HepG2 (cell line): ENCODE results near the gene TUT1. TPM values are rescaled to one million over a fixed set of nuclear protein-coding genes. Genes with fewer than 3 reads are reported as not detected.

Experiments
- ADNP ChIP-seq: sonication (generic); formaldehyde crosslinking; IDR thresholded peaks from 2 replicates; pipeline ENCODE4 v1.4.0; 2020; ENCODE audit warnings: missing genetic modification reagents
- JUN ChIP-seq: sonication (generic); formaldehyde crosslinking; IDR thresholded peaks from 2 replicates; pipeline ENCODE4 v1.4.0; 2020; ENCODE audit warnings: mild to moderate bottlenecking, missing genetic modification reagents
- POLR2AphosphoS2 ChIP-seq: IDR thresholded peaks from 2 replicates; pipeline ENCODE4 v1.6.1; 2011; ENCODE audit warnings: low read depth, low read length, improper control_type of control experiment
- SP5 ChIP-seq: IDR thresholded peaks from 2 replicates; pipeline ENCODE4 v1.6.1; 2016; ENCODE audit warnings: low read depth, borderline replicate concordance
- ZNF232 ChIP-seq: sonication (generic); formaldehyde crosslinking; IDR thresholded peaks from 2 replicates; pipeline ENCODE4 v1.4.0; 2020; ENCODE audit warnings: missing genetic modification reagents, borderline replicate concordance
- ZNF24 ChIP-seq: fragments of 450-650 bp; IDR thresholded peaks from 2 replicates; pipeline ENCODE4 v1.6.1; 2017; ENCODE audit warnings: antibody characterized with exemption, mild to moderate bottlenecking
- ZNF530 ChIP-seq: sonication (generic); formaldehyde crosslinking; IDR thresholded peaks from 2 replicates; pipeline ENCODE4 v1.5.0; 2020; ENCODE audit warnings: low read depth, mild to moderate bottlenecking, missing genetic modification reagents
- ZNF549 ChIP-seq: sonication (generic); formaldehyde crosslinking; IDR thresholded peaks from 2 replicates; pipeline ENCODE4 v1.5.0; 2020; ENCODE audit warnings: missing genetic modification reagents
- ZNF619 ChIP-seq: sonication (generic); formaldehyde crosslinking; IDR thresholded peaks from 2 replicates; pipeline ENCODE4 v1.4.0; 2020; ENCODE audit warnings: mild to moderate bottlenecking, missing genetic modification reagents
- polyA plus RNA-seq, 8 experiments: library from polyadenylated mRNA; depleted of rRNA in 3 of 8; stranded (reverse) in 7 of 8; unstranded in 1 of 8; fragments of >200 nt; fragmentation: Illumina TruSeq in 4 of 8; extraction: Trizol in 4 of 8; gene quantifications; 2 replicates each; pipeline versions ENCODE4 v1.2.1 to v1.2.3, GENCODE V29; 2011 to 2016; ENCODE audit warnings: low read depth in 4 of 8, missing spikeins in 1 of 8, mixed read lengths in 1 of 8; ENCODE audit not compliant: insufficient read depth in 1 of 8
- total RNA-seq, 5 experiments: library from RNA; depleted of rRNA; stranded (reverse); fragments of >200 nt; fragmentation: Illumina TruSeq; extraction: Trizol; gene quantifications; 2 replicates each; pipeline ENCODE4 v1.2.3, GENCODE V29; 2016; ENCODE audit warnings: low read depth in 1 of 5
- TF ChIP-seq, protein P1 (sequence below): sonication (generic); formaldehyde crosslinking; IDR thresholded peaks from 2 replicates; pipeline ENCODE4 v1.4.0; 2020; ENCODE audit warnings: missing genetic modification reagents
- TF ChIP-seq, protein P2 (sequence below): sonication (generic); formaldehyde crosslinking; IDR thresholded peaks from 2 replicates; pipeline ENCODE4 v1.5.0; 2020; ENCODE audit warnings: missing genetic modification reagents
- TF ChIP-seq, protein P3 (sequence below): sonication (generic); formaldehyde crosslinking; IDR thresholded peaks from 2 replicates; pipeline ENCODE4 v1.9.0; 2021; ENCODE audit warnings: missing genetic modification reagents, mild to moderate bottlenecking, borderline replicate concordance
- TF ChIP-seq, protein P4 (sequence below): sonication (generic); formaldehyde crosslinking; IDR thresholded peaks from 2 replicates; pipeline ENCODE4 v1.4.0; 2020; ENCODE audit warnings: missing genetic modification reagents, mild to moderate bottlenecking, borderline replicate concordance
- TF ChIP-seq, protein P5 (sequence below): sonication (generic); formaldehyde crosslinking; IDR thresholded peaks from 2 replicates; pipeline ENCODE4; 2020; ENCODE audit warnings: missing genetic modification reagents, mild to moderate bottlenecking, borderline replicate concordance
- TF ChIP-seq, protein P6 (sequence below): sonication (generic); formaldehyde crosslinking; IDR thresholded peaks from 2 replicates; pipeline ENCODE4 v1.8.0; 2022; ENCODE audit warnings: missing genetic modification reagents, mild to moderate bottlenecking, inconsistent platforms, borderline replicate concordance

Gene TUT1
- total and polyA plus RNA-seq, 2 of the 13 experiments (the other 11 are each of a cell fraction or from before 2014, with no cell fraction given): 9.7 to 14.3 TPM

DNA sequence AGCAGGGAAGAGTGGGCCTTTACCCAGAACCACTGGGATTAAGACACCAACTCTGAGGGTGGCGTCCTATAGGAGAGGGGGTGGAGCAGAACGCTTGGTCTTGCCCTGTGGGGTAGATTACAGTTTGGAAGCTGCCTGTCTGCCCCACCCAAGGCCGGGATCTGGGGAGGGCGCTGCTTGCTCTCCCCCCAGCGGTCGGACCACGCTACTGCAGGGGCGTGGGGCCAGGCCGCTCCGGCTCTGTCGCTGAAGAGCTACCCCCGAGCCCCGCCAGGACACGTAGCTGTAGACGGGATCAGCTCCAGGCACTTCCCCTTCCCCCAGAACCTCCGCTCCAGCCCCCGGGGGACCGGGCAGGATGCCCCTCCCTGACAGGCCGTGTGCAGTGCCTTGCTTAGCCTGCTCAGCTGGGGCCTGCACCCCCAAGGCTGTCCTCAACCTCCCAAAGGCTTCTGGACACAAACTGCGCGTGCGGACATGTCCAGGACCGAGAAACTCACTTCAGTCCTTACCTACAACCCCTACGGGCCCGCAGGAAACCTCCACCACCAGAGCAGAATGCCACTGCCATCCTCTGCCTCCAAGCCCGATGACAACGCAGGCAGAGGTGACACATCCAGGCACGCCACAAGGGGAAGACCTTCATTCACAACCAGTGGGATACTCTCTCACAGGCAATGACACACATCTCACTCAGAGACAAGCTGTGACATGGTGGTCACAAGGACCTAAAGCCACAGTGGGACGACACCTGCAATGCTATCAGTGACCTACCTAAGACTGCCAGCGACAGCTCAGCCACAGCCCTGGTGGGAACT, 48.4 kb downstream of the TUT1 start (continued):
- TF ChIP-seq, protein P1, sequence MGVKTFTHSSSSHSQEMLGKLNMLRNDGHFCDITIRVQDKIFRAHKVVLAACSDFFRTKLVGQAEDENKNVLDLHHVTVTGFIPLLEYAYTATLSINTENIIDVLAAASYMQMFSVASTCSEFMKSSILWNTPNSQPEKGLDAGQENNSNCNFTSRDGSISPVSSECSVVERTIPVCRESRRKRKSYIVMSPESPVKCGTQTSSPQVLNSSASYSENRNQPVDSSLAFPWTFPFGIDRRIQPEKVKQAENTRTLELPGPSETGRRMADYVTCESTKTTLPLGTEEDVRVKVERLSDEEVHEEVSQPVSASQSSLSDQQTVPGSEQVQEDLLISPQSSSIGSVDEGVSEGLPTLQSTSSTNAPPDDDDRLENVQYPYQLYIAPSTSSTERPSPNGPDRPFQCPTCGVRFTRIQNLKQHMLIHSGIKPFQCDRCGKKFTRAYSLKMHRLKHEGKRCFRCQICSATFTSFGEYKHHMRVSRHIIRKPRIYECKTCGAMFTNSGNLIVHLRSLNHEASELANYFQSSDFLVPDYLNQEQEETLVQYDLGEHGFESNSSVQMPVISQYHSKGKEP (CRISPR knock-in tag): no peak
- TF ChIP-seq, protein P2, sequence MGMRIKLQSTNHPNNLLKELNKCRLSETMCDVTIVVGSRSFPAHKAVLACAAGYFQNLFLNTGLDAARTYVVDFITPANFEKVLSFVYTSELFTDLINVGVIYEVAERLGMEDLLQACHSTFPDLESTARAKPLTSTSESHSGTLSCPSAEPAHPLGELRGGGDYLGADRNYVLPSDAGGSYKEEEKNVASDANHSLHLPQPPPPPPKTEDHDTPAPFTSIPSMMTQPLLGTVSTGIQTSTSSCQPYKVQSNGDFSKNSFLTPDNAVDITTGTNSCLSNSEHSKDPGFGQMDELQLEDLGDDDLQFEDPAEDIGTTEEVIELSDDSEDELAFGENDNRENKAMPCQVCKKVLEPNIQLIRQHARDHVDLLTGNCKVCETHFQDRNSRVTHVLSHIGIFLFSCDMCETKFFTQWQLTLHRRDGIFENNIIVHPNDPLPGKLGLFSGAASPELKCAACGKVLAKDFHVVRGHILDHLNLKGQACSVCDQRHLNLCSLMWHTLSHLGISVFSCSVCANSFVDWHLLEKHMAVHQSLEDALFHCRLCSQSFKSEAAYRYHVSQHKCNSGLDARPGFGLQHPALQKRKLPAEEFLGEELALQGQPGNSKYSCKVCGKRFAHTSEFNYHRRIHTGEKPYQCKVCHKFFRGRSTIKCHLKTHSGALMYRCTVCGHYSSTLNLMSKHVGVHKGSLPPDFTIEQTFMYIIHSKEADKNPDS (CRISPR knock-in tag): no peak
- TF ChIP-seq ZNF549 (CRISPR knock-in tag) (no peak), POLR2AphosphoS2 (no peak), ZNF24 (no peak), ADNP (no peak), JUN (CRISPR knock-in tag) (no peak), ZNF530 (no peak), ZNF619 (CRISPR knock-in tag) (peak; percentile 75; the same call in 1 of the 2 replicates), SP5 (CRISPR knock-in tag) (no peak), ZNF232 (CRISPR knock-in tag) (no peak)
- TF ChIP-seq, protein P3, sequence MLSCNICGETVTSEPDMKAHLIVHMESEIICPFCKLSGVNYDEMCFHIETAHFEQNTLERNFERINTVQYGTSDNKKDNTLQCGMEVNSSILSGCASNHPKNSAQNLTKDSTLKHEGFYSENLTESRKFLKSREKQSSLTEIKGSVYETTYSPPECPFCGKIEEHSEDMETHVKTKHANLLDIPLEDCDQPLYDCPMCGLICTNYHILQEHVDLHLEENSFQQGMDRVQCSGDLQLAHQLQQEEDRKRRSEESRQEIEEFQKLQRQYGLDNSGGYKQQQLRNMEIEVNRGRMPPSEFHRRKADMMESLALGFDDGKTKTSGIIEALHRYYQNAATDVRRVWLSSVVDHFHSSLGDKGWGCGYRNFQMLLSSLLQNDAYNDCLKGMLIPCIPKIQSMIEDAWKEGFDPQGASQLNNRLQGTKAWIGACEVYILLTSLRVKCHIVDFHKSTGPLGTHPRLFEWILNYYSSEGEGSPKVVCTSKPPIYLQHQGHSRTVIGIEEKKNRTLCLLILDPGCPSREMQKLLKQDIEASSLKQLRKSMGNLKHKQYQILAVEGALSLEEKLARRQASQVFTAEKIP (CRISPR knock-in tag): no peak
- TF ChIP-seq, protein P4, sequence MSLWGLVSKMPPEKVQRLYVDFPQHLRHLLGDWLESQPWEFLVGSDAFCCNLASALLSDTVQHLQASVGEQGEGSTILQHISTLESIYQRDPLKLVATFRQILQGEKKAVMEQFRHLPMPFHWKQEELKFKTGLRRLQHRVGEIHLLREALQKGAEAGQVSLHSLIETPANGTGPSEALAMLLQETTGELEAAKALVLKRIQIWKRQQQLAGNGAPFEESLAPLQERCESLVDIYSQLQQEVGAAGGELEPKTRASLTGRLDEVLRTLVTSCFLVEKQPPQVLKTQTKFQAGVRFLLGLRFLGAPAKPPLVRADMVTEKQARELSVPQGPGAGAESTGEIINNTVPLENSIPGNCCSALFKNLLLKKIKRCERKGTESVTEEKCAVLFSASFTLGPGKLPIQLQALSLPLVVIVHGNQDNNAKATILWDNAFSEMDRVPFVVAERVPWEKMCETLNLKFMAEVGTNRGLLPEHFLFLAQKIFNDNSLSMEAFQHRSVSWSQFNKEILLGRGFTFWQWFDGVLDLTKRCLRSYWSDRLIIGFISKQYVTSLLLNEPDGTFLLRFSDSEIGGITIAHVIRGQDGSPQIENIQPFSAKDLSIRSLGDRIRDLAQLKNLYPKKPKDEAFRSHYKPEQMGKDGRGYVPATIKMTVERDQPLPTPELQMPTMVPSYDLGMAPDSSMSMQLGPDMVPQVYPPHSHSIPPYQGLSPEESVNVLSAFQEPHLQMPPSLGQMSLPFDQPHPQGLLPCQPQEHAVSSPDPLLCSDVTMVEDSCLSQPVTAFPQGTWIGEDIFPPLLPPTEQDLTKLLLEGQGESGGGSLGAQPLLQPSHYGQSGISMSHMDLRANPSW (CRISPR knock-in tag): no peak
- TF ChIP-seq, protein P5, sequence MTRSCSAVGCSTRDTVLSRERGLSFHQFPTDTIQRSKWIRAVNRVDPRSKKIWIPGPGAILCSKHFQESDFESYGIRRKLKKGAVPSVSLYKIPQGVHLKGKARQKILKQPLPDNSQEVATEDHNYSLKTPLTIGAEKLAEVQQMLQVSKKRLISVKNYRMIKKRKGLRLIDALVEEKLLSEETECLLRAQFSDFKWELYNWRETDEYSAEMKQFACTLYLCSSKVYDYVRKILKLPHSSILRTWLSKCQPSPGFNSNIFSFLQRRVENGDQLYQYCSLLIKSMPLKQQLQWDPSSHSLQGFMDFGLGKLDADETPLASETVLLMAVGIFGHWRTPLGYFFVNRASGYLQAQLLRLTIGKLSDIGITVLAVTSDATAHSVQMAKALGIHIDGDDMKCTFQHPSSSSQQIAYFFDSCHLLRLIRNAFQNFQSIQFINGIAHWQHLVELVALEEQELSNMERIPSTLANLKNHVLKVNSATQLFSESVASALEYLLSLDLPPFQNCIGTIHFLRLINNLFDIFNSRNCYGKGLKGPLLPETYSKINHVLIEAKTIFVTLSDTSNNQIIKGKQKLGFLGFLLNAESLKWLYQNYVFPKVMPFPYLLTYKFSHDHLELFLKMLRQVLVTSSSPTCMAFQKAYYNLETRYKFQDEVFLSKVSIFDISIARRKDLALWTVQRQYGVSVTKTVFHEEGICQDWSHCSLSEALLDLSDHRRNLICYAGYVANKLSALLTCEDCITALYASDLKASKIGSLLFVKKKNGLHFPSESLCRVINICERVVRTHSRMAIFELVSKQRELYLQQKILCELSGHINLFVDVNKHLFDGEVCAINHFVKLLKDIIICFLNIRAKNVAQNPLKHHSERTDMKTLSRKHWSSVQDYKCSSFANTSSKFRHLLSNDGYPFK (CRISPR knock-in tag): no peak
- TF ChIP-seq, protein P6, sequence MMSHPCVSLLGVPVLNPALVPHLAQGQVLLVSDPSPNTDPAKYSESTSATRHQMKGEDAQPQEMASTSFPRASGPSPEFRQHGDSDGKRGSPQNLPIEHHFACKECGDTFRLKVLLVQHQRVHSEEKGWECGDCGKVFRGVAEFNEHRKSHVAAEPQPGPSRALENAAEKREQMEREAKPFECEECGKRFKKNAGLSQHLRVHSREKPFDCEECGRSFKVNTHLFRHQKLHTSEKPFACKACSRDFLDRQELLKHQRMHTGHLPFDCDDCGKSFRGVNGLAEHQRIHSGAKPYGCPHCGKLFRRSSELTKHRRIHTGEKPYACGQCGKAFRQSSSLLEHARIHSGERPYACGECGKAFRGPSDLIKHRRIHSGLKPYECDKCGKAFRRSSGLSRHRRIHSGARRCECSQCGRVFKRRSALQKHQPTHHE (CRISPR knock-in tag): no peak
